Tibial artery (tissue), 4 donors: ENCODE measurements around the gene BTBD16.

Source experiments
- DNase-seq, 2 donors: peaks; one replicate each; pipeline ENCODE4 v3.0.0-alpha.2; 2019
- H3K27ac ChIP-seq, 2 donors: fragments of 200-600 bp; sonication (generic) in 1 of 2; 1 replicate in 1 of 2; 2 replicates in 1 of 2; pipeline ENCODE4 v1.5.1; 2018 to 2019; ENCODE audit warnings: mild to moderate bottlenecking in 1 of 2
- H3K27me3 ChIP-seq, 2 donors: fragments of 200-600 bp; sonication (generic) in 1 of 2; one replicate each; pipeline versions ENCODE4 v1.5.1 to v1.6.0; 2016 to 2019
- H3K36me3 ChIP-seq, 3 donors: fragments of 200-600 bp; sonication (generic) in 2 of 3; one replicate each; pipeline ENCODE4 v1.5.1; 2016 to 2019; ENCODE audit warnings: mild to moderate bottlenecking in 2 of 3
- H3K4me1 ChIP-seq, 4 donors: fragments of 200-600 bp; sonication (generic) in 2 of 4; 1 replicate in 3 of 4; 2 replicates in 1 of 4; pipeline ENCODE4 v1.5.1; 2016 to 2019
- H3K4me3 ChIP-seq, 2 donors: fragments of 200-600 bp; sonication (generic) in 1 of 2; 1 replicate in 1 of 2; 2 replicates in 1 of 2; pipeline ENCODE4 v1.5.1; 2018 to 2019; ENCODE audit warnings: mild to moderate bottlenecking in 2 of 2
- H3K9me3 ChIP-seq, 3 donors: fragments of 200-600 bp; sonication (generic) in 1 of 3; one replicate each; pipeline ENCODE4 v1.5.1; 2016 to 2019
- CTCF ChIP-seq, 2 experiments: fragments of 200-600 bp in 1 of 2; fragments of 450-650 bp in 1 of 2; IDR thresholded peaks; one replicate each; pipeline ENCODE4 v1.5.1; 2017 to 2019; ENCODE audit warnings: antibody characterized with exemption in 2 of 2, mild to moderate bottlenecking in 1 of 2, moderate library complexity in 1 of 2
- intact Hi-C: fragments of 100-400 bp; cut with DNase I; formaldehyde crosslinking; loops from one replicate; pipeline ENCODE4 v1.15.0; 2023; ENCODE audit warnings: low total_unique reads

The BTBD16 gene

GRCh38 chr10:122306744-122307143 lies 35.6 kb downstream of the BTBD16 start:
- DNase-seq: no peak
- Histone ChIP-seq H3K27ac (peak overlapping the region; percentile 73 to 83), H3K27me3 (no peaks in the 10 kb centered on the region), H3K9me3 (peaks cover 0 to 6% (median 0%) of the 10 kb centered on the region in 3 donors), H3K36me3 (no peaks in the 10 kb centered on the region), H3K4me1 (peaks cover 0 to 39% (median 19%) of the 10 kb centered on the region in 4 donors), H3K4me3 (no peak overlapping the region)
- intact Hi-C loops: no loop called here
- no peak for TF ChIP-seq CTCF (IDR thresholded peaks at IDR 0.05)

- H3K9me3 ChIP-seq: peaks cover 0 to 6% (median 0%) of the 10 kb centered on the region in 3 donors
- H3K4me1 ChIP-seq: peaks cover 0 to 39% (median 19%) of the 10 kb centered on the region in 4 donors
- peak overlapping the region; percentile 12 to 13 for H3K4me3 ChIP-seq
- peak overlapping the region; percentile 73 to 83 for H3K27ac ChIP-seq
- TF ChIP-seq CTCF (IDR thresholded peaks at IDR 0.05): no peak
- peak; percentile 77 to 86 for DNase-seq
- H3K36me3 ChIP-seq: no peaks in the 10 kb centered on the region
- intact Hi-C loops: no loop called here
- H3K27me3 ChIP-seq: no peaks in the 10 kb centered on the region
Observed at GRCh38 chr10:122307669-122308416, 36.7 kb downstream of the BTBD16 start.

DNA sequence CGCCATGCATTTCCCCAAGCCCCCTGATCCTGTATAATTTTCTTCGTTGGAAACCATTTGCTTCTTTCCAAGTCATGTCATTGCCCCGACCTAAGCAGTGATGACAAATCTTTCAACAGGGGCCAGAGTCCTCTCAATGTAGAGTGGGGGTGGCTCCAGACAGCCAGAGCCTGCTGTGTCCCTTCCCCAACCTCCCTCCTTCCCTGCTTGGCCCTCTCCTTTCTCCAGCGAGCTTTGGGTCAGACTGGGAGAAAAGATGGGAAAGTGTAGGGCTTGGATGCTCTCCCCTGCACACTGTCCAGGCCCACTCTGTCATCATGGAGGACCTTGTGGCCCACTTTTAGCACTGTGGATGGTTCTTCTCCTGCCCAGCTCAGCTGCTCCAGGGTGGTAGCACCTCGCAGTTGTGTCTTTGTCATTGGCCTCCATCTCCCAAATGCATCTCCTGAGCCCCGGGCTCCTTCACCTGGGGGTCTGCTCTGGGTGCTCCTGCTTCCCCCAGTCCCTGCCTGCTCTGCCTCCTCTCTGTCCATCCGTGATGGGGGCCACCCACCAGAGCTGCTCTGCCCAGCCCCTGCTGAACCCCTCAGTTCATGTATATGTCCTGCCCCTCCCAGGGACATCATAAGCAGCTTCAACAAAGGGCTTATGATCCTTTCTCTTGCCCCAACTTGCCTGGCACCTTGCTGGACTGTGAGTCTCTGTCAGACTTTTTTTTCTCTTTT lies 37.5 kb downstream of the BTBD16 start:
- no peak for TF ChIP-seq CTCF (IDR thresholded peaks at IDR 0.05)
- DNase-seq: no peak
- H3K36me3 ChIP-seq: no peaks in the 10 kb centered on the region
- intact Hi-C loops: no loop called here
- H3K27ac ChIP-seq: peak overlapping the region; percentile 73 to 83
- H3K4me3 ChIP-seq: peak overlapping the region; percentile 12 to 13
- H3K27me3 ChIP-seq: no peaks in the 10 kb centered on the region
- peaks cover 0 to 6% (median 0%) of the 10 kb centered on the region in 3 donors for H3K9me3 ChIP-seq
- H3K4me1 ChIP-seq: peaks cover 0 to 39% (median 19%) of the 10 kb centered on the region in 4 donors

- H3K4me3 ChIP-seq: no peak overlapping the region
- no peaks in the 10 kb centered on the region for H3K36me3 ChIP-seq
- H3K4me1 ChIP-seq: peaks cover 0 to 39% (median 19%) of the 10 kb centered on the region in 4 donors
- peak overlapping the region in 1 of 2 donors; percentile 18 for H3K27ac ChIP-seq
- intact Hi-C loops: no loop called here
- no peaks in the 10 kb centered on the region for H3K27me3 ChIP-seq
- no peak for DNase-seq
- peaks cover 0 to 3% (median 0%) of the 10 kb centered on the region in 3 donors for H3K9me3 ChIP-seq
- no peak for TF ChIP-seq CTCF (IDR thresholded peaks at IDR 0.05)
Observed at GRCh38 chr10:122310311-122311050, 39.4 kb downstream of the BTBD16 start.

DNA sequence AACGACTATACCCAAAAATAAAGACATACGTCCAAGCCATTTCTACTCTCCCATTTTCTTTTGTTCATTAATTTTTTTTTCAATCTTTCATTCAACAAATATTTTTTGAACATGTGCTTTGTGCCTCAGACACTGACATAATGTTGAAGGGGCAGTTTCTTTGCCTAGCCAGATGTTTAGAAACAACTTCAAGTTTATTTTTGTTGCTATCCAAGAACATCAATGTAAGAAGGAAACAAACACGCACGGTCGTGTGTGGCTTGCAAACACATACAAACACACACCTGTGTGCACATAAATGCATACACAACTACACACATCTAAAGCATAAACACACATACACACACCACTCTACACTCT lies 39.9 kb downstream of the BTBD16 start:
- Histone ChIP-seq H3K4me1 (peaks cover 0 to 39% (median 19%) of the 10 kb centered on the region in 4 donors), H3K27me3 (no peaks in the 10 kb centered on the region), H3K9me3 (no peaks in the 10 kb centered on the region), H3K36me3 (no peaks in the 10 kb centered on the region), H3K4me3 (no peak overlapping the region), H3K27ac (no peak overlapping the region)
- TF ChIP-seq CTCF (IDR thresholded peaks at IDR 0.05): no peak
- intact Hi-C loops: no loop called here
- DNase-seq: no peak
